ENCODE measurements around the gene TMEM126A.

Gene TMEM126A

GRCh38 chr11:85679576-85679975 lies 31.8 kb downstream of the TMEM126A start:
- Histone ChIP-seq H3K9me3 (ENCODE audit: low read length) (no peaks in the 10 kb centered on the region), H3K4me1 (ENCODE audit: insufficient read depth, low read length) (peaks cover 13% of the 10 kb centered on the region), H3K36me3 (ENCODE audit: insufficient read depth, low read length) (no peaks in the 10 kb centered on the region), H3K9ac (ENCODE audit: low read length) (no peak overlapping the region), H3K27ac (ENCODE audit: low read depth, low read length) (no peak overlapping the region), H3K27me3 (ENCODE audit: control insufficient read depth in 1 of 2, insufficient read depth in 2 of 2, low read length in 2 of 2) (no peaks in the 10 kb centered on the region), H3K4me3 (ENCODE audit: low read depth in 1 of 2, low read length in 2 of 2) (no peak overlapping the region)

GRCh38 chr11:85680897-85681296 lies 33.1 kb downstream of the TMEM126A start:
- Histone ChIP-seq H3K27ac (ENCODE audit: low read depth, low read length) (no peak overlapping the region), H3K9me3 (ENCODE audit: low read length) (no peaks in the 10 kb centered on the region), H3K9ac (ENCODE audit: low read length) (no peak overlapping the region), H3K4me3 (ENCODE audit: low read depth in 1 of 2, low read length in 2 of 2) (no peak overlapping the region), H3K36me3 (ENCODE audit: insufficient read depth, low read length) (no peaks in the 10 kb centered on the region), H3K4me1 (ENCODE audit: insufficient read depth, low read length) (peaks cover 23% of the 10 kb centered on the region), H3K27me3 (ENCODE audit: control insufficient read depth in 1 of 2, insufficient read depth in 2 of 2, low read length in 2 of 2) (no peaks in the 10 kb centered on the region)

- Histone ChIP-seq H3K4me1 (ENCODE audit: insufficient read depth, low read length) (peaks cover 33% of the 10 kb centered on the region), H3K4me3 (ENCODE audit: low read depth in 1 of 2, low read length in 2 of 2) (peak overlapping the region; percentile 47 to 87), H3K27ac (ENCODE audit: low read depth, low read length) (peak overlapping the region; percentile 46), H3K9me3 (ENCODE audit: low read length) (no peaks in the 10 kb centered on the region), H3K9ac (ENCODE audit: low read length) (peak overlapping the region; percentile 77), H3K36me3 (ENCODE audit: insufficient read depth, low read length) (no peaks in the 10 kb centered on the region), H3K27me3 (ENCODE audit: control insufficient read depth in 1 of 2, insufficient read depth in 2 of 2, low read length in 2 of 2) (no peaks in the 10 kb centered on the region)
These were observed 34.9 kb downstream of the TMEM126A start for GRCh38 chr11:85682330-85683305.

GRCh38 chr11:85685125-85685819 lies 37.5 kb downstream of the TMEM126A start:
- Histone ChIP-seq H3K9ac (ENCODE audit: low read length) (peak overlapping the region; percentile 12), H3K36me3 (ENCODE audit: insufficient read depth, low read length) (no peaks in the 10 kb centered on the region), H3K4me1 (ENCODE audit: insufficient read depth, low read length) (peaks cover 33% of the 10 kb centered on the region), H3K4me3 (ENCODE audit: low read depth in 1 of 2, low read length in 2 of 2) (peak overlapping the region; percentile 33 to 58), H3K27ac (ENCODE audit: low read depth, low read length) (peak overlapping the region; percentile 75), H3K27me3 (ENCODE audit: control insufficient read depth in 1 of 2, insufficient read depth in 2 of 2, low read length in 2 of 2) (no peaks in the 10 kb centered on the region), H3K9me3 (ENCODE audit: low read length) (no peaks in the 10 kb centered on the region)

- peak within 1 kb of the TSS; percentile 33 to 58 for H3K4me3 ChIP-seq (ENCODE audit: low read depth in 1 of 2, low read length in 2 of 2)
- no peaks in the 10 kb centered on the region for H3K27me3 ChIP-seq (ENCODE audit: control insufficient read depth in 1 of 2, insufficient read depth in 2 of 2, low read length in 2 of 2)
- peaks cover 33% of the 10 kb centered on the region for H3K4me1 ChIP-seq (ENCODE audit: insufficient read depth, low read length)
- no peaks in the 10 kb centered on the region for H3K9me3 ChIP-seq (ENCODE audit: low read length)
- H3K9ac ChIP-seq (ENCODE audit: low read length): peak within 1 kb of the TSS; percentile 12
- no peaks in the 10 kb centered on the region for H3K36me3 ChIP-seq (ENCODE audit: insufficient read depth, low read length)
- H3K27ac ChIP-seq (ENCODE audit: low read depth, low read length): peak within 1 kb of the TSS; percentile 75
These were observed 38.2 kb downstream of the TMEM126A start, which contains the start of gene CCDC89 for GRCh38 chr11:85685820-85686459. Gene CCDC89, minus strand, starts transcription at chr11:85686195. Its CDS starts 65 bp downstream, at chr11:85686130.

GRCh38 chr11:85694385-85694980 lies 46.7 kb downstream of the TMEM126A start:
- Histone ChIP-seq H3K27me3 (ENCODE audit: control insufficient read depth in 1 of 2, insufficient read depth in 2 of 2, low read length in 2 of 2) (no peaks in the 10 kb centered on the region), H3K36me3 (ENCODE audit: insufficient read depth, low read length) (no peaks in the 10 kb centered on the region), H3K9me3 (ENCODE audit: low read length) (no peaks in the 10 kb centered on the region), H3K4me1 (ENCODE audit: insufficient read depth, low read length) (no peaks in the 10 kb centered on the region), H3K27ac (ENCODE audit: low read depth, low read length) (no peak overlapping the region), H3K4me3 (ENCODE audit: low read depth in 1 of 2, low read length in 2 of 2) (no peak overlapping the region), H3K9ac (ENCODE audit: low read length) (no peak overlapping the region)

- no peak overlapping the region for H3K27ac ChIP-seq (ENCODE audit: low read depth, low read length)
- H3K9ac ChIP-seq (ENCODE audit: low read length): no peak overlapping the region
- H3K36me3 ChIP-seq (ENCODE audit: insufficient read depth, low read length): no peaks in the 10 kb centered on the region
- no peaks in the 10 kb centered on the region for H3K4me1 ChIP-seq (ENCODE audit: insufficient read depth, low read length)
- no peaks in the 10 kb centered on the region for H3K9me3 ChIP-seq (ENCODE audit: low read length)
- no peaks in the 10 kb centered on the region for H3K27me3 ChIP-seq (ENCODE audit: control insufficient read depth in 1 of 2, insufficient read depth in 2 of 2, low read length in 2 of 2)
- no peak overlapping the region for H3K4me3 ChIP-seq (ENCODE audit: low read depth in 1 of 2, low read length in 2 of 2)
These were observed 47.8 kb downstream of the TMEM126A start for GRCh38 chr11:85695546-85695945.

GRCh38 chr11:85697747-85698146 lies 50.0 kb downstream of the TMEM126A start:
- no peaks in the 10 kb centered on the region for H3K9me3 ChIP-seq (ENCODE audit: low read length)
- H3K4me3 ChIP-seq (ENCODE audit: low read depth in 1 of 2, low read length in 2 of 2): no peak overlapping the region
- no peaks in the 10 kb centered on the region for H3K4me1 ChIP-seq (ENCODE audit: insufficient read depth, low read length)
- H3K36me3 ChIP-seq (ENCODE audit: insufficient read depth, low read length): no peaks in the 10 kb centered on the region
- no peak overlapping the region for H3K9ac ChIP-seq (ENCODE audit: low read length)
- no peaks in the 10 kb centered on the region for H3K27me3 ChIP-seq (ENCODE audit: control insufficient read depth in 1 of 2, insufficient read depth in 2 of 2, low read length in 2 of 2)
- no peak overlapping the region for H3K27ac ChIP-seq (ENCODE audit: low read depth, low read length)

GRCh38 chr11:85698195-85698594 lies 50.4 kb downstream of the TMEM126A start:
- Histone ChIP-seq H3K4me3 (ENCODE audit: low read depth in 1 of 2, low read length in 2 of 2) (no peak overlapping the region), H3K9ac (ENCODE audit: low read length) (no peak overlapping the region), H3K27ac (ENCODE audit: low read depth, low read length) (no peak overlapping the region), H3K9me3 (ENCODE audit: low read length) (no peaks in the 10 kb centered on the region), H3K27me3 (ENCODE audit: control insufficient read depth in 1 of 2, insufficient read depth in 2 of 2, low read length in 2 of 2) (no peaks in the 10 kb centered on the region), H3K4me1 (ENCODE audit: insufficient read depth, low read length) (no peaks in the 10 kb centered on the region), H3K36me3 (ENCODE audit: insufficient read depth, low read length) (no peaks in the 10 kb centered on the region)

GRCh38 chr11:85699957-85700741 lies 52.4 kb downstream of the TMEM126A start:
- H3K9me3 ChIP-seq (ENCODE audit: low read length): no peaks in the 10 kb centered on the region
- H3K27ac ChIP-seq (ENCODE audit: low read depth, low read length): no peak overlapping the region
- H3K4me1 ChIP-seq (ENCODE audit: insufficient read depth, low read length): no peaks in the 10 kb centered on the region
- H3K9ac ChIP-seq (ENCODE audit: low read length): no peak overlapping the region
- H3K27me3 ChIP-seq (ENCODE audit: control insufficient read depth in 1 of 2, insufficient read depth in 2 of 2, low read length in 2 of 2): no peaks in the 10 kb centered on the region
- no peaks in the 10 kb centered on the region for H3K36me3 ChIP-seq (ENCODE audit: insufficient read depth, low read length)
- no peak overlapping the region for H3K4me3 ChIP-seq (ENCODE audit: low read depth in 1 of 2, low read length in 2 of 2)
